GDM1 (cell line): ENCODE measurements around the gene CNTN1.

Source experiments
- DNase-seq: peaks from one replicate; lab custom pipeline; 2025; lab: John Stamatoyannopoulos, UW

Gene CNTN1

GRCh38 chr12:41120211-41120610 is 428.0 kb downstream of the CNTN1 start:
- DNase-seq = no peak

GRCh38 chr12:41121374-41121773 is 429.1 kb downstream of the CNTN1 start:
- DNase-seq = no peak
